NT2/D1 (cell line): Measurements from ENCODE around the gene PINK1.

Experiments used
- SUZ12 ChIP-seq: IDR thresholded peaks from 2 replicates; pipeline ENCODE4 v1.6.1; 2011; ENCODE audit not compliant: insufficient read length, insufficient read depth; ENCODE audit errors: extremely low read depth
- YY1 ChIP-seq: IDR thresholded peaks from 2 replicates; pipeline ENCODE4 v1.6.1; 2011; ENCODE audit not compliant: insufficient read length, insufficient read depth
- ZNF274 ChIP-seq: IDR thresholded peaks from 2 replicates; pipeline ENCODE4 v1.6.1; 2011; ENCODE audit warnings: mild to moderate bottlenecking, low read depth, low read length

DNA sequence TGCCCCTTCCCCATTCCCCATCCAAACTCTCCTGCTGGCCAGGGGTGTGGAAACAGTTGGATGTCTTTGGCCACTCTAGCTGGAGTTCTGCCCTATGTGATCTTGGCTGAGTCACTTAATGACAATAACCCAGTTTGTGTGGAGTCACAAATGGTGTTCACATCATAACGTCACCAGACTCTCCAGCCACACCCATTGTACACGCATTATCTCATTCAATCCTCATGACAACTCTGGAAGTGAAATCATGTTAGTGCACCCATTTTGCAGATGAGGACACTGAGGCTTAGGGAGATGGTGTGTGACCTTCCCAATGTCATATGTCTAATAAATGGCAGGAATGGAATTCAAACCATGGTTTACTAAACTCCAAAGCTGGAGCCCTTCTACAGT lies 45.6 kb upstream of the PINK1 start:
- TF ChIP-seq YY1 (no peak), ZNF274 (no peak), SUZ12 (no peak)
